Bone marrow (tissue), 2 donors: ENCODE data around the gene MEA1.

Source experiments
- DNase-seq, 2 donors: peaks; one replicate each; lab custom pipeline; 2025; lab: John Stamatoyannopoulos, UW

The MEA1 gene

DNA sequence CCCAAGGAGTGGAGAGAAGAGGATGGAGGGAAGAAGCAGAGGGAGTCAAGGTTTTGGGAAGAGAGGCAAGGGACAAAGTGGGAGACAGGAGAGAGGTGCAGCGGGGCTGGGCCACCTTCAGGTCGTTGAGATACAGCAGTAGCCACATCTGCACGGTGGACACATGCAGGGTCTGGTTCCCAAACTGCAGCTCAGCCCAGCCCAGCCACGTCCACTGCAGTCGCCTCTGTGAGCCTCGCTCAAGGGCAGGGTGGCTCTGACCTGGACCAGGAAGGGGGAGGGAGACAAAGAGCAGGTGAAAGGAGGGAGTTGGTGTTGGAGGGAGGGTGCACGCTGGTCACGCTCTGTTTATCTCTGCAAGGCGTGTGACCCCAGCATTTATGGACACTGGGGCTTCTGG, 25.0 kb upstream of the MEA1 start:
- DNase-seq, result no peak

DNA sequence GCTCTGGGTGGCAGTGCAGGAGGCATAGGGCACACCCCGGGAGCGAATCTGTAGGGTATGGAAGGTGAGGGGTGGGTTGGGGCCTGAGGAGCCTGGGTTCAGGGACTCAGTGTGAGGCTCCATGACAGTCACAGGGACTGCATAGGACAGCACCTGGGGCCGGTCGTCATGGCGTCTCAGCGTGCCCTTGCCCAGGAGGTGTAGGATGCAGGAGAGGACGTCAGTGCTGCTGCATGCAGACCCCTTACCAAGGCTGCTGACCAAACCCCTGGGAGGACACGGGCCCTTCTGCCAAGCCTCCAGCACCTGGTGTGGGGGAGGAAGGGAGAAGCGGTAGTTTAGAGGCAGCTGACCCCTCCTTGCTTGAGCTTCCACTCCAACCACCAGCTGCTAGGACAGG, 24.0 kb upstream of the MEA1 start:
- DNase-seq, result no peak

GRCh38 chr6:43037197-43037596, 23.5 kb upstream of the MEA1 start:
- no peak for DNase-seq

DNA sequence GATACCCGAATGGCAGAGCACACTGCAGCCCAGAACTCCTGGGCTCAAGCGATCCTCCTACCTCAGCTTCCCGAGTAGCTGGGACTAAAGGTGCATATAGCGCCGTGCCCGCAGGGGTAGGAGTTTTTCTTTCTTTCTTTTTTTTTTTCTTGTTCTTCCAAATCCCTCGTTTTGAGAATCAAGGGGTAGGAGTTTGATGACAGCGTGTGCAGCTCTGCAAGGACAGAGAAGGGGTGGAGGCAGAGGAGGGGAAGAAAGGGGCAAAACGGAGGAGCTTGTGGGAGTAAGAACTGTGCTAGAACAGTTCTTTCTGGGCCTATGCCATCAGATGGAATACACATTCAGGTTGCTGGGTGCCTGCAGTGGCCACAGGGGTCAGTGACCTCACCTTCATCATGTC, 23.0 kb upstream of the MEA1 start:
- no peak for DNase-seq

GRCh38 chr6:43035495-43036194, 21.9 kb upstream of the MEA1 start:
- no peak for DNase-seq

- no peak for DNase-seq
Observed at GRCh38 chr6:43034190-43034525, 20.4 kb upstream of the MEA1 start.

GRCh38 chr6:43033496-43034189, 19.9 kb upstream of the MEA1 start:
- DNase-seq, result no peak

DNA sequence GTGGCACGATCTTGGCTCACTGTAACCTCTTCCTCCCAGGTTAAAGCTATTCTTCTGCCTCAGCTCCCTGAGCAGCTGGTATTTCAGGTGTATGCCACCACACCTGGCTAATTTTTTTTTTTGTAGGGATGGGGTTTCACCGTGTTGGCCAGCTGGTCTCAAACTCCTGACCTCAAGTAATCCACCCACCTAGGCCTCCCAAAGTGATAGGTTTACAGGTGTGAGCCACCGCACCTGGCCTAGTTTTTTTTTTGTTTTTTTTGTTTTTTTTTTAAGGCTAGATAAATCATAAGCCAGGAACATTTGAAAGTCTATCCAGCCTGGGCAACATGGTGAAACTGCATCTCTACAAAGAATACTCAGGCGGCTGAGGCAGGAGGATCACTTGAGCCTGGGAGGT, 18.6 kb upstream of the MEA1 start:
- DNase-seq, result no peak

- DNase-seq, result no peak
Observed at GRCh38 chr6:43029120-43029519, 15.4 kb upstream of the MEA1 start.

DNA sequence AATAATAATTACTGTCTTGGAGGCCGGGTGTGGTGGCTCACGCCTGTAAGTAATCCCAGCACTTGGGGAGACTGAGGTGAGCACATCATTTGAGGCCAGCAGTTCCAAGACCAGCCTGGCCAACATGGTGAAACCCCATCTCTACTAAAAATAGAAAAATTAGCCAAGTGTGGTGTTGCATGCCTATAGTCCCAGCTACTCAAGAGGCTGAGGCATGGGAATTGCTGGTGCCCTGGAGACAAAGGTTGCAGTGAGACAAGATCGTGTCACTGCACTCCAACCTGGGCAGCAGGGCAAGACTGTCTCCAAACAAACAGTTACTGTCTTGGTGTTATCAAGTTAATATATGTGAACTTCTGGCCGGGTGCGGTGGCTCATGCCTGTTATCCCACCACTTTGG, 12.6 kb upstream of the MEA1 start:
- DNase-seq, result no peak

DNA sequence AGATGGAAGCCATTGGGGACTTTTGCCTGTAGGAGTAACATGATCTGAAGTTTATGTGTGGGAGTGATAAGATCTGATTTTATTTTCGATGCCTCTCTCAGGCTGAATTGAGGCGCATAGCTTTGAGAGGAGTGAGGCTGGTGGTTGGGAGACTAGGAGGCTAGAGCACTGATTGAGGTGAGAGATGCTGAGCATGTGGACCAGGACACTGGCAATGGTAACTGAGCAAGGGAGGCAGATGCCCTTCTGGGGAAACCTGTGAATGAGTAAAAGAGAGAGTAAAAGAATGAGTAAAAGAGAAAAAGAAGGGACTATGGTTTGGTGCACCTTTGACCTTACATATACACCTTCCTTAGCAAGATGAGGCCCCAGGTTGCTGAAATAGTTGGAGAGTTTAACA, 10.7 kb upstream of the MEA1 start:
- DNase-seq, result no peak

DNA sequence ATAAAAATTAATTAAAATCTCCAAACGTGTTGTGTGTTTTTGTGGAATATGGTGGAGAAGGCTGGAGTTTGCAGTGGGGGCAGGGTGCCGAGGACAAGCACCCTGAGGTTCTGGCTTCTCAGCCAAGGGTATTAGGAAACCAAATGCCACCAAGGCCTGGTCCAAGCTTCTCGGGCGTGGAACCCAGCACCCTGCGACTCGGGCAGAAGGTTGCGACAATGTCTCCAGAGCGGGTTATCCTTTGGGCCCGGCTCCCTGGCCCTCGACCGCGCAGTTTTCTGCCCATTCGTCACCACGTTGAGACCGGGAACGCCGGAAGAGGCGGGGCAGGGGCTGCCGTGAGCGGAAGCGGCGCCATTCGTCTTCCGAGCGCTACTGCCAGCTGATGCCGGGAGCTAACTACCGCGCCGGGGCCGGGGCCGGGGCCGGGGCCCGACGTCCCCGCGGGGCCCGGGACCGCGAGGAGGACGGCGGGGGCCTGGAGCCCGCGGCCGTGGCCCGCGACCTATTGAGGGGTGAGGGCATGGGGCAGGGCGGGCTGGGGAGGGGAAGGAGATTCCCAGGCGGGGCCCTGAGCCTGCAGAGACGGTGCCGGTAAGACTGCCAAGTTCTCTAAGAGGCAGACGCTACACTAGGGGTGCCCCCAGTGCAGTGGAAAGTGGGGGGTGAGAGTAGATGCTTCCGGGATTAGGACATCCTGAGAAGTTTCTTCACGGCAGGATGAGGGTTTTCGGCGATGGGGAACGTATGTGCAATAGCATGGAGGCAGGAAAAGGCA, 7.7 kb upstream of the MEA1 start, which contains the start of gene RRP36:
Gene RRP36 (plus strand): TSS at position 354 of the 778 bp plus-strand sequence. CDS start 32 bp downstream, at position 386.
- DNase-seq, result peak; percentile 31 to 39

GRCh38 chr6:43020847-43021246, 7.1 kb upstream of the MEA1 start:
- no peak for DNase-seq

DNA sequence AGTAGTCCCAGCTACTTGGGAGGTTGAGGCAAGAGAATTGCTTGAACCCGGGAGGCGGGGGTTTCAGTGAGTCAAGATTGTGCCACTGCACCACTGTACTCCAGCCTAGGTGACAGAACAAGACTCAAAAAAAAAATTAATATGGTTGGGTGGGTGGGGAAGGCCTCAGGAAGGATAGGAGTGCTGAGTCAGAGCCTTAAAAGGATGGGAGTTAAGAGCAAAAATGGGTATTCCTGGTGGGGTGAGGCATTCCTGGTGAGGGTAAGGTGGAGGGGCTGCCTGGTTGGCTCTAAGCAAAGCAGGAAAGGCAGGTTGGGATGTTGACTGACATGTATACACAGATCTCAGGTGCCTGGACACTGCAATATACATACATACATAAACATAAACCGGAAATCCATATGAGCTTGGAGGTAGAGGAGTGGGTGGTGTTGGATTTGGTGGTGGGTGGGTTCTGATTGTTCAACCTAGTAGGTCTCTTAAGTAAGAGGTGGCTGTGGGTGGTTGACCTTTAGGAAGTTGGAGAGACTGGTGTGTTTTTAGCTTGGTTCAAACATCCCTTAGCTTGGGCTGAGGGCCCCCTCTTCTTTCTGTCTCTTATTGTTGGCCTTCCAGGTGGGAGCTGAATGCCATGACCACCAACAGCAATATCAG, 6.4 kb upstream of the MEA1 start:
- DNase-seq, result no peak

DNA sequence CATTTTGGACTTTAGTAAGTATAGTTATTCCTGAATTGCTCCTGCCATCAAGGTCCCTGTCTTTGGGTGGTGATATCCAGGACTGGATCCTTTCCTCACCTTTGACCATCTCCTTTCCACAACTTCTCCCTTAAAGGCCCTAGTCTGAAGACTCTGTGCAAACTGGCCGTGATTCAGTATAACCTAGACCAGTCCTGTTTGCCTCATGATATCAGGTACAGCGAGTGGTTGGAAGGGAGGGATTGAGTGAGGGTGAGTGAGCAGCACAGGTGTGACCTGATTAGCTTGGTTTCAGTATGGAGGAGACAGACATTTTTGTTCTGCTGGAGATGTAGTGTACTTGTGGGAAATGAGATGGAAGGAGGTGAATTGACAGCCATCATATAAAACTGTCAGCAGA, 5.4 kb upstream of the MEA1 start:
- no peak for DNase-seq

GRCh38 chr6:43016943-43017334, 3.2 kb upstream of the MEA1 start:
- no peak for DNase-seq

DNA sequence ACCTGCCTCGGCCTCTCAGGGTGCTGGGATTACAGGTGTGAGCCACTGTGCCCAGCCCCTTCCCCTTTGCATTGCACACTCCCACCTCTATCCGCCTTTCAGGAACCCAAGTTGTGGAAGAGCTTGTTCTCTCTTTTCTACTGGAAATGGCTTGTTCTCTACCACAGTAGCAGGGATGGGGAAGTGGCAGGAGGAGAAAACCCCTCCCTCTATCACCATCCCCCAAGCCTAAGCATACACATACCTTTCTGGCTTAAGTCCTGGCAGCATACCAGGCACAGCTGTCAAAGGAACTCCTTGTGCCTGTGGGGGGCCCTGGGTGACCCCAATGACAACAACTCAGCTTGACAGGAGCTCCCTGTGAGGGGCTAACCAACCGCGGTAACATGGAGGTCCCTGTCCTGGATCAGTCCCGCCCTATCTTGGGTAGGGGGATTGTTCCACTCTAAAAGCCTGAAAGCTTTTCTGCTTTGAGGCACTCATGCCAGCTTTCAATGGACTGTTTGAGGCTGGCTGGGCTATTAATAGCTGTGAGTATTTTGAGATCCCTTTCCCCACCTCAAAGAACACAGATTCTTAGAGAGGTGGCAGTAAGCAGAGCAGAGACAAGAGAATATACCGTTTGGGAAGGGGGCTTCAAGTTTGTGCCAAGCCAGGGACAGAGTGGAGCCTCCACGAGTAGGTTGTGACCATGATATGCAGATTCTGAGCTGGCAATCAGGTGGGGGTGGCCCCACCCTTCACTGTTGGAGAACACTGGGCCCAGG, 2.6 kb upstream of the MEA1 start:
- DNase-seq, result no peak

- no peak for DNase-seq
Observed at GRCh38 chr6:43014434-43014909, 726 bp upstream of the MEA1 start.

DNA sequence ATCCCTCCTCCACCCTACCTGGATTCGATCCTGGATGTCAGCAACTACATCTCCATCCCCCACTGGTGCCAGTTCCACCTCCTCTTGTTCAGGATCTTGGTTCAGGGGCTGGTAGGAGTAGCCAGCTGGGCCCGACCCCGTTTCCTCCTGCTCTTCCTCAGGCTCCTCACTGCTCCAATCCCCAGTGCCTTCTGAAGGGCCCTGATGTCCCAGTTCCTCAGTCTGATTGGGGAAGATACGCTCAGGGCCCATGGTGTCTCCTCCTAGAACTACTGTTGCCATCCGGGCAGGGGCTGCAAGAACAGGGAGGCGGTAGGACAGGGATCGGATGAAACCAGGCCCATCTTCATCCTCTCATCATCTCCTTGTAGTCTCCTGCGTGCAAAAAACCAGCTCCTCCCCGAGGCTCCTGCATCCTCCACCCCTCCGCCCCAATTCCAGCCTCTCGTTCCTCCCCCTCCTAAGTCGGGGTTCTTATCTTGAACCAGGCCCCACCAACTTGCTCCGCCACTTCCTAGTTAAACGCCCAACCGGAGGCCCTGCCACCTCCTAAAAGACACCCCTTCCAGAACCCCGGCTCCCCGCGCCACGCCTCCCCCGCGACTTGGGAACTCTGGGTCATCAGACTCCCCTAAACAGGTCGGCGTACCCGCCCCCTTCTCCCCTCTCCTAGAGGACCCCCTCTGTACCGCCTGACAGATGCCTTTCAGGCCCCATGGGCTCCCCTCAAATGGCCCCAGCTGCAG, 476 bp downstream of the MEA1 start:
- DNase-seq, result peak in 1 of 2 donors; percentile 57

GRCh38 chr6:43012364-43012763, 1.4 kb downstream of the MEA1 start:
- no peak for DNase-seq

GRCh38 chr6:43011207-43011606, 2.5 kb downstream of the MEA1 start:
- DNase-seq, result no peak
